HG03159 (cell line): ENCODE measurements around the gene GPR176.

Source experiments
- ATAC-seq: cut with Tn5 transposase; IDR thresholded peaks from one replicate; pipeline ENCODE4 v1.9.1; 2021; ENCODE audit warnings: mild to moderate bottlenecking, moderate library complexity; ENCODE audit not compliant: unreplicated experiment

The GPR176 gene

GRCh38 chr15:39860871-39861270, 59.2 kb downstream of the GPR176 start:
- ATAC-seq: no peak

GRCh38 chr15:39860200-39860599, 59.9 kb downstream of the GPR176 start:
- no peak for ATAC-seq

- no peak for ATAC-seq
These were observed 60.4 kb downstream of the GPR176 start for GRCh38 chr15:39859636-39860035.

GRCh38 chr15:39857132-39857531, 62.9 kb downstream of the GPR176 start:
- ATAC-seq: no peak

- ATAC-seq: no peak
These were observed 63.7 kb downstream of the GPR176 start for GRCh38 chr15:39856357-39856756.

GRCh38 chr15:39855400-39855799, 64.7 kb downstream of the GPR176 start:
- no peak for ATAC-seq

- no peak for ATAC-seq
These were observed 65.9 kb downstream of the GPR176 start for GRCh38 chr15:39854161-39854560.

GRCh38 chr15:39852250-39852649, 67.8 kb downstream of the GPR176 start:
- no peak for ATAC-seq

GRCh38 chr15:39851500-39852092, 68.5 kb downstream of the GPR176 start:
- no peak for ATAC-seq

- ATAC-seq: no peak
These were observed 69.6 kb downstream of the GPR176 start for GRCh38 chr15:39850436-39850835.

GRCh38 chr15:39846108-39846507, 74.0 kb downstream of the GPR176 start:
- no peak for ATAC-seq

GRCh38 chr15:39845582-39845981, 74.5 kb downstream of the GPR176 start:
- ATAC-seq: no peak

- no peak for ATAC-seq
These were observed 76.5 kb downstream of the GPR176 start for GRCh38 chr15:39843565-39843964.

GRCh38 chr15:39837454-39837853, 82.6 kb downstream of the GPR176 start:
- no peak for ATAC-seq

GRCh38 chr15:39835550-39835949, 84.5 kb downstream of the GPR176 start:
- no peak for ATAC-seq

- no peak for ATAC-seq
These were observed 85.8 kb downstream of the GPR176 start for GRCh38 chr15:39834256-39834655.

- ATAC-seq: no peak
These were observed 86.5 kb downstream of the GPR176 start for GRCh38 chr15:39833515-39833981.

- ATAC-seq: no peak
These were observed 89.9 kb downstream of the GPR176 start for GRCh38 chr15:39830166-39830565.

- ATAC-seq: no peak
These were observed 91.6 kb downstream of the GPR176 start for GRCh38 chr15:39828374-39828931.

GRCh38 chr15:39826975-39827374, 93.1 kb downstream of the GPR176 start:
- no peak for ATAC-seq

GRCh38 chr15:39823634-39824033, 96.4 kb downstream of the GPR176 start:
- no peak for ATAC-seq

GRCh38 chr15:39820050-39820602, 99.9 kb downstream of the GPR176 start:
- no peak for ATAC-seq

GRCh38 chr15:39819533-39819932, 100.5 kb downstream of the GPR176 start:
- ATAC-seq: no peak
